HG02678 (cell line): ENCODE data around the gene FANCC.
"Not testable (repeated sequence)": the region's sequence is repeated elsewhere in the genome, so short reads cannot be mapped to it uniquely, and the experiment has no call there.

Source experiments
- ATAC-seq: cut with Tn5 transposase; IDR thresholded peaks from one replicate; pipeline ENCODE4 v1.9.1; 2021; ENCODE audit warnings: mild to moderate bottlenecking, moderate library complexity; ENCODE audit not compliant: unreplicated experiment

Gene FANCC

DNA sequence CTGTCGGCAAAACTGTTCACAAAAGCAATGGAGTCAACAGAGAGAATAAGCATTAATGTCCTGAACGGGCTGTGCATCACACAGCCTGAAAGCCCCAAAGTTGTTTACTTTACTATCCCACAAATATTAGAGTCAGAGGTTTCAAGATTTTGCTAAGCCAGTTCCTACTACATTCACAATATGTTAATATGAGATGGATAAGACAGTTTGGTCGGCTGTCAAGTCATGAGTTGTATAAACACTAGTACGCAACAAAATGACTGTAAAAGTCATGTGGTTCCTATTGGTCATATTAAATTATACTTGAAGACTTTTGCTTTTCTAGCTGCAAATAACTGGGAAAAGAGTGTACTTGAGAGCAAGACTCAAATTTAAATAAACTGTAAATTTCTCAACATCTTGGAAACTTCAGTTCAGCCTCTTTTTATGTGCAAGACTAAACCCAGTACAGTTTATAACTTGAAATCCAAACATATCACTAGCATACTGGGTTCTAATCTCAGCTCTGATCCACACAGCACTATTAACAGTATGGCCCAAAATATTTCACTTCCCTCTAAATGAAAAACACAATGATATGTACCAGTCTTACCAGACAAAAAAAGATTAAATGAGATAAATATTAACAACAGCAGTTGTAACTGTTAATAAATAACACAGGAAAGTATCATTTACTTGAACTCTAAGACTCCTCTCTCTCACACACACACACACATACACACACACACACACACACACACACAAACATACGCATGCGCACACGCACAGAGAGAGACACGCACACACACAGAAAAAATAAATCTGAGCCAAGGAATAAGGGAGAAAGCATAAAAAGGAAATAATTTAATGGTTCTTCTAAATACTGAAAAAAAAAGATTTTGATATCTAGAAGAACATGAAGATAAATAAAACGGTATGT, 33.1 kb downstream of the FANCC start:
- no peak for ATAC-seq

DNA sequence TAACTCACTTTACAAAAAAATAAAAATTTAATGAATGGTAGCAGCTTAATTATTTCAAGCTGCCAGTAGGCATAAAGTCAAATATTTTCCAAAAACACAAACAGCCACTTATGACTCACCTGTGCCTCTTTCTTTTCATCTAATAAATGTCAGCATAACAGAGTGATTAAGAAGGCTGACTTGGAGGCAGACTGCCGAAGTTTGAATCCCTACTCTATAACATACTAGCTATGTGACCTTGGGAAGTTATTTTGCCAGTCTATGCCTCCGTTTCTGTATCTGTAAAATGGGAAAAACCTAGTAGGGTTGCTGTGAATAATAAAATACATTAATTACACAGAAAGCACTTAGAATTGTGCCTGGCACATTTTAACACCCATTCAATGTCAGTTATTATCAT, 33.8 kb downstream of the FANCC start:
- no peak for ATAC-seq

DNA sequence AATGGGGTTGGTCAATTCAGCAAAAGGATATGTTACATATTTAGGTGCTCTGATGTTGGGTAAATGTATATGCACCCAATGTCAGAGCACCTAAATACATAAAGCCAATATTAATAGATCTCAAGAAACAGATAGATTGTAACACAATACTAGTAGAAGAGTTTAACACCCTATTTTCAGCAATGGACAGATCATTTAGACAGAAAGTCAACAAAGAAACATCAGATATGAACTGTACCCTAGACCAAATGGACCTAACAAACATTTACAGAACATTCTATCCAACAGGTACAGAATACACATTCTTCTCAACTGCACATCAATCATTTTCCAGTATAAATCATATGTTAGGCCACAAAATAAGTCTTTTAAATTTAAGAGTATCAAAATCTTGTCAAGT, 35.2 kb downstream of the FANCC start:
- ATAC-seq: no peak

DNA sequence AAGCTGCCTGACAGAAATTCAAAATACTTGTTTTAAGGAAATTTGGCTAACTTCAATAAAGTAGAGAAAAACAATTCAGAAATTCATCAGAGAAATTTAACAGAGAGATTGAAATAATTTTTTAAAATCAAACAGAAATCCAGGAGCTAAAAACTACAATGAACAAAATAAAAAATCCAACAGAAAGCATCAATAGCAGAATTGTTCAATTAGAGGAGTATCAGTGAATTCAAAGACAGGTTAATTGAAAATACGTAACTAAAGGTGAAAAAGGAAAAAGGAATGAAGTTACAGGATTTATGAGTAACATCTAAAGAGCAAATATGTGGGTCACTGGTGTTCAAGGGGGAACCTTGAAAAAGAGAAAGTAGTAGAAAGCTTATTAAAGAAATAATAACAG, 36.8 kb downstream of the FANCC start:
- no peak for ATAC-seq

DNA sequence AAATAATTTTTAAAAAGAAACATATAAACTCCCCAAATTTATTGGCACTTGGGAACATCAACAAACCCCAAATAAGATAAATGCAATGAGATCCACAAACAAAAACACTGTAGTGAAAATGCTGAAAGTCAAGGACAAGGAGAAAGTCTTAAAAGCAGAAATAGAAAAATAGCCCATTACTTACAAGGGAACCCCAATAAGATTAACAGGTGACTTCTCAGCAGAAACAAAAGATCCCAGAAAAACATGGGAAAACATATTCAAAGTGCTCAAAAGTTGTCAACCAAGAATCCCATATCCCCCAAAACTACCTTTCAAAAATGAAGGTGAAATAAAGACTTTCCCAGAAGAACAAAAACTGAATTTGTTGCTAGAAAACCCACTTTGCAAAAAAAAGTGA, 40.0 kb downstream of the FANCC start:
- no peak for ATAC-seq

DNA sequence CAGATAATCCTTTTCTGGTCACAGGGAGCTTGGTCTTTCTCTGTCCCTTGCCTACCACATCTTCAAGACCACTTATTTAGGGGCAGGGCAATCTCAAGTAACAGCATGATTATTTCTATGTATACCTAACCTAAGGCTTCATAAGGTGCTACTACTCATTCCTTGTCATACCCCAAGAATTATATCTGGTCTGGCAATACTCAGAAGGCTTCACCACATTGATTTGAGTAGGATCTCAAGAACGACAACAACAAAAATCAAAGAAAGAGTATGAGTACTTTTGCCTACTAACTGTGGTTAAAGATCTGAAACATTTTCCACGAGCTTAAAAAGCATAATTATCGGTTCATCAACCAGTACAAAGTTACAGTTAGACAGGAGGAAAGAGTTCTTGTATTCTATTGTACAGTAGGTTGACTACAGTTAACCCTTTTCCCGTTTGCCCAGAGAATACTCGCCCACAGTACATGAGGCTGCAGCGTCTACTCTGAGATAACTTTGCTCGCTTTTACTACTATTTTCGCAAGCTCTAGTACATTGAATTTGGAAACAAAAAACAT, 41.0 kb downstream of the FANCC start:
- no peak for ATAC-seq

DNA sequence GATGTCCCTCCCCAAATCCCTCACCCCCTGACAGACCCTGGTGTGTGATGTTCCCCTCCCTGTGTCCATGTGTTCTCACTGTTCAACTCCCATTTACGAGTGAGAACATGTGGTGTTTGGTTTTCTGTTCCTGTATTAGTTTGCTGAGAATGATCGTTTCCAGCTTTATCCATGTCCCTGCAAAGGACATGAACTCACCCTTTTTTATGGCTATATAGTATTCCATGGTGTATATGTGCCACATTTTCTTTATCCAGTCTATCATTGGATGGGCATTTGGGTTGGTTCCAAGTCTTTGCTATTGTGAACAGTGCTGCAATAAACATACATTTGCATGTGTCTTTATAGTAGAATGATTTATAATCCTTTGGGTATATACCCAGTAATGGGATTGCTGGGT, 43.3 kb downstream of the FANCC start:
- ATAC-seq: not testable (repeated sequence)

DNA sequence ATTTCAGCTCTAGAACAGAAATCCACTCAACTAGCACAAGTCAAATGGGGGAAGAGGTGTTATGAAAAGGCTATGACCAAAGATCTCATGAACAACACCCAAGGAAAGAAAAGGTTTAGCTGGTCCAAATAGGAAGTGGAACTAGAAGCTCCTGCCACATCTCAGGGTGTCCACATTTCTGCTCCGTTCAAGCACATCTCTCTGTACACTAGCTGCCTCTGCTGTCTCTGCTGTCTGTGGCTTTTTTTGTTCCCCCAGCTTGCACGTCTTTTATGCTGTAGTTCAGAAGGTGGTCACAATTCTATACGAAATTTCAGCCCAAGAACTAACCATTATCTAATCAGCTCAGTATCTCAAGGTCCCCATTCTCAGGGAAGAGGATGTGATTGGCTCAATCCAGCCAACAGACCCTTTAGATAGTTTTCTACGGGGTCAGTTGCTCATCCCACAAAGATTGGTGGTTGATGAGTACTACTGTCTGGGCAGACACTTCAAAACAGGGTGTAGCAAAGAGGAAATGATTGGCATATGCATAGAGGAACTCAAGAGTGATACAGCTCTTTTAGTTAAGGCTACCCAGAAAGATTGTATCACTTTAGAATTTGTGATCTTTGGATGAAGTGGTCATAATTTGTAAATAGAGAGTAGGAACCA, 44.0 kb downstream of the FANCC start:
- peak; percentile 49 for ATAC-seq

DNA sequence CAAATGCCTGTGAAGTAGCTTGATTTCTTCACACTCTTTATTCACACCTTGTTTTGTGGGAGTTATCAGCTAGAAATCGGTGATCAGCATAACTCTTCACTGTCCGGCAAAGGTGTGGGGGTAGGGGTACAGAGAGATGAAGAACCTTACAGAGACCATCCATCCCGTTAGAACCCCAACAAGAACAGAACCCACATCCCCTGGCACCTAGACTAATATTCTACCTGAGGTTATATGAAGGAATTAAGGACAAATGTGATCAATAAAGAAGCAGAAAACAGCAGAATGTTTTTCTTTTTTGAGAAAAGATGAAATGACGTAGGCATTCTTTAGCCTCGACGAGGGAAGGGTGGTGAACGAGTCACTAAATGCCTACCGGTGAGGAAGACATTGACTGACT, 44.7 kb downstream of the FANCC start:
- no peak for ATAC-seq

DNA sequence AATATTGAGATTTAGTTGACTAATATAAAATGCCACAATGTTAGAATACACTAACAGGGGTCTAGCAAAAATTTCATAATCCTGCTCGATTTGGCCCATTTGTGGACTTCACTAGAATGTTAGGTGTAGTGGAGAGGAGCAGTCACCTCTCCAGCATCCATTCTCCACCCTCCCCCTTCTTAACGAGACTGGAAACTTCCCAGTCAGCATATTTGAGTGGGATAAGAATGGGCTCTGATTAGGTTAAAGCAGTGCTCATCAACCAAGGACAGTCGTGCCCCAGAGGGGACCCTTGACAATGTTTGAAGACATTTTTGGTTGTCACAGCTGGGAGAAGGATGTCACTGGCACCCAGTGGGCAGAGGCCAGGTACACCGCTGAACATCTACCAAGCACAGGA, 46.7 kb downstream of the FANCC start:
- no peak for ATAC-seq

DNA sequence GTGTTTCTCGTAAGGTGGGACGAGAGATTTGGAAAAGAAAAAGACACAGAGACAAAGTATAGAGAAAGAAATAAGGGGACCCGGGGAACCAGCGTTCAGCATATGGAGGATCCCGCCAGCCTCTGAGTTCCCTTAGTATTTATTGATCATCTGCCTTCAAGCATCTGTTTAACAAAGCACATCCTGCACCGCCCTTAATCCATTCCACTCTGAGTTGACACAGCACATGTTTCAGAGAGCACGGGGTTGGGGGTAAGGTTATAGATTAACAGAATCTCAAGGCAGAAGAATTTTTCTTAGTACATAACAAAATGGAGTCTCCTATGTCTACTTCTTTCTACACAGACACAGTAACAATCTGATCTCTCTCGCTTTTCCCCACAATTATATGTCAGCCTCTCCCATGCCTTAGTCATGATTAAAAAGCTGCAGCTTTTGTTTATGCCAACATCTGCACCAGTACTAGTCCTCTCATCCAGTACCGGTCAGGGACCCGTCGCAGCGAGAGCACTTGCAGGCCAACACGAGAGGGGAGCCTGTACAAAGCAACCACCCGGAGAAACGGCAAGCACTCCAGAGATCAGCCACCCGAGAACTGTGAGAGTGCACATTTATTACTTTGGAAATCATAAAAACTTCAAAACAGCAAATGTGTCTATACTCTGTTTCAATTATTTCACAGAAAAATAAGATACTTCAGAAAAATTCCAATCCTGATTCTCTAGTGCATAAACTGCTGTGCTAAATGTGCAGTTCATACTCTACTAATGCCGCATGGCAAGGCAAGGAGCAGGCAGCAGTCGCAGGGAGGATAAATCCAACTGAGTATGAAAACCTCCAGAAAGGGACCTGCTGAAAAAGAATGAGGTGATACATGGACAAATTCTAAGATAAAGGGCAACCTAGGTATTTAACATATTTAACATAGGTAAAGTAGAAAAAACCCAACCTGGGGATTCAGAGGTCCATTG, 47.4 kb downstream of the FANCC start:
- not testable (repeated sequence) for ATAC-seq

DNA sequence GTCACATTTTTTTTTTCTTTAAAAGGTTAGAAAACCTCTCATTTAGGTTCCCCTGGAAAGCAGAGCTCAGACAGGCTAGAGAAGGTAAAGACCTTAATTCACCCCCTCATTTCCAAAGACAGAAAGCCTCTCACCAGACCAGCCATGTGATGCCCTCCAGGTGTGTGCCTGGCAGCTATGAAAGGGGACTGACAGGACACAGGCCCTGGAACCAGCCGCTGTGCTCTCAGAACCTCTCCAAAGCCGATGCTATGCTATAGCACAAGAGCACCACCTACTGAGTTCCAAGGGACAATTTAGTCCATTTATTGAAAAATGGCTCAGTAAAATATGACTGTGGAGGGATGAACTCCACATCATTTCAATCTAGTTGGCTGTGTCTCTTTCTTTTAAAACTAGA, 48.8 kb downstream of the FANCC start:
- ATAC-seq: no peak

DNA sequence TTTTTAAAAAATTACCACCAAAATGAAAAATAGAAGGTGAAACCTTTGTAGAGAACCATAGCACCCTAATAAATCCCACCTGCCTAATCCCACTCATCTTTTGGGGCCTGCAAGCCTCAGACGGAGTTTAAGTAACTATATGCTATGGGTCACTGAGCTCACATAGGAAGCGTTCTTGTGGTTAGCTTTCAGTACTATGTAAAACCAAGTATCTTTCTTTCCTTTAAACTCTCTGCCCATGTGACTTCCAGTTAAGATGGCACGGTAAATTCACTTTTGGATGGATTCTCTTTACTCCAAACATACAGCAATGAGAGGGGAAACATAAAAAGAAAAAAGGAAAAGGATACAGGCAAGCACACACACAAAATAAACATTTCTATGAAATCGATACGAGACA, 50.9 kb downstream of the FANCC start:
- ATAC-seq: peak; percentile 83

DNA sequence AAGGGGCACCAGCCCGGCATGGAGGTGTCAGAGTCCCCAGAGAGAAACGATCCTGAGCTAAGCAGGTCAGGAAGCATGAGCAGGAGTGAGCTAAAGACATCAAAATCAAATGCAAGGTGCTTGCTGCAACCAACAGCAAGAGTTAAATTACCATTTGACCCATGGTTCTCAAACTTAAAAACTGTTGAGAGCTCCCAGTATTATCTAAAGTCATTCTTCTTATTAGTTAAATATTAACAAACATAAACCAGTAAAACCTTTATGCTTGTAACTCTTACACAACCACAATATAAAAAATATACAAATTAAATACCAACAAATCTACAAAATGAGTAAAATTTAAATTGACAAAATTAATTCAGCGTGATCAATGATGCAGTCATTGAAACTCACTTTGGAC, 51.5 kb downstream of the FANCC start:
- no peak for ATAC-seq

DNA sequence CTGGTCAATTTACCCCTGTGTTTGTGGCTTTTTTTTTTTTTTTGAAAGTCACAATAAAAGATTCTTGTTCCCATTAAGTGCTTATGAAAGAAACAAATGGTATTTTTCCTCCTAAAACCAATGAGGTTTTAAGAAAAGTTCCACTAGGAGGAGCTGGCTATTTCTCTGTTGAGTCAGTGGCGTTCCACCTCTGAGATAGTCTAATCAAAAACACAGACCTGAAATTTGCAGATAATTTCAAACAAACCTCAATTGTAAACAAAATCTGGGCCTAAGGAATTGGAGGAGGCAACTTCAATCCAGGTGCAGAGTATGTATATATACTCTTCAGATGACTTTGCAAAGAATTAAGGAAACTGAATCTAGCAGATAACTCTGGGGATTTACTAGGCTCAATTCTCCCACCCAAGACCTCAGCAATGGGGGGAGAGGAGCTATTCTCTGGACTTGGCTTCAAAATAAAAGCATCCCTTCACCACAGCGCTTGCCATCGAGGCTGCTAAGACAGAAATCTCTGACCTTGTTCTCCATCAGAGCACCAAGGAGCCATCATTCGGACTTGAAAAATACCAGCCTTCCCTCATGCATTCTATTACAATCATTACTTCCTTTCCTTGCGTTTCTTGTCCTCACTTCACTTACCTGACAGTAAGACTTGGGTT, 52.4 kb downstream of the FANCC start:
- ATAC-seq: no peak

DNA sequence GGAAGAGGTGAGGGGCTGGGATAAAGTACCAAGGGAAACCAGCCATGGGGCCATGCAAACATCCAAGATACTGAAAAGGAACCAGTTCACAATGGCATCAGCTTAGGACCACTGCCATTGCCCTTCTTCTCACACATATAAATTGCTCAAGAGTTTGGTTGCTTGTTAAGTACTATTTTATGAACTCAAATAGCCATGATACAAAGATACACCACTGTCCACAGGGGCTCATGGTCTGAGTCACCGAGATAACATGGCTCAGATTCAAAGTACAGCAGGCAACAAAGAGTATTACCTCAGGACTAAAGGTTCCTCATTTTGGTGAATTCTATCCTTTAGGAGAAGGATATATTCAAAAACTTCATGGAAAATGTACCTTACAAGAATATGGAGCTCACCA, 55.6 kb downstream of the FANCC start:
- no peak for ATAC-seq

DNA sequence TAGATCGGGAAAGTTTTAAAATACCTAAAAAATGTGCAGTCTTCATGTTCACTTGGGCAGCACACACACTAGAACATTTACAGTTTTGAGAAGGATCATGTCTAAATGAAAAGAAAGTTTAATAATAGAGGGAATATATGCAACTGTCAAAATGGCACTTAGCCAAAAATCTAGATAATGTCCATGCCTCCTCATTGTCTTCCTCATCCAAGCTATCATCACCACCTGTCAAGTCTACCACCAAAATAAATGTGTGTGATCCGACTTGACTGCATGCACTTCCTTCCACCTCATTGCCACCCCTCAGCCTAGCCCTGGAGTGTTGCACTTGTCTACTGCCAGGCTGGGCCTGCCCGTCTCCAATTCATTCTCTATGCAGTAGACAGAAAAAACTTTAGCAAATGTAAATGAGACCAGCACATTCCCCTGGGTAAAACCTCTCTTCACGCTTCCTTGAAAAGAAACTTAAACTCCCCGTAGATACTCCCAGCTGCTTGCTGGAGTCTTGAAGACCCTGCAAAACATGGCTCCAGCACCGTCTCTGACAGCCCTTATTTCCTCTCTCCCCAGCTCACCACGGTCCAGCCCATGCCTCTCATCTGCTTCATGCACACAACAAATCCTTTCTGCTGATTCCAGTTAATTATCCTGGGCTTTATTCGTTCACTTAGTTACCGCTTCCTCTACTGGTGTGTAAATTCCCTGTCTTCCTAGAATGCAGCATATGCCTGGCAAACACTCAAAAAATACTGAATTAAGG, 66.9 kb downstream of the FANCC start:
- no peak for ATAC-seq

DNA sequence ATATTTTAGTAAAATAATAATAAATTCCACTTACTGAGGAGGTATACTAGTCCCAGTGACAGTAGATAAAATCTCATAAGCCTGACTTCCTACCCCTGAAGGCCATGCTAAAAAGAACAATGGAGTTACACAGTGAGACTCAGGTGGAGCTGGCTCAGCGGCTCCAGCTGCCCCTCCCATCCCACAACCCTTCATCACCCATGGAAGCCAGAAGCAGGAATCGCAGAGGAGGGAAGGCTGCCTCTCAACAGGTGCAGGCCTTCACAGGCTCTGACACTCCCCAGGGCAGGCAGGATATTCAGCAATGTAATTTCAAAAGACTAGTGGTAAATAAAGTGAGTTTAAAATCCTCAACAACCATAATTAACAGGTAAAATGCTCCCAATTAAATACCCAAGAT, 67.5 kb downstream of the FANCC start:
- ATAC-seq: no peak

DNA sequence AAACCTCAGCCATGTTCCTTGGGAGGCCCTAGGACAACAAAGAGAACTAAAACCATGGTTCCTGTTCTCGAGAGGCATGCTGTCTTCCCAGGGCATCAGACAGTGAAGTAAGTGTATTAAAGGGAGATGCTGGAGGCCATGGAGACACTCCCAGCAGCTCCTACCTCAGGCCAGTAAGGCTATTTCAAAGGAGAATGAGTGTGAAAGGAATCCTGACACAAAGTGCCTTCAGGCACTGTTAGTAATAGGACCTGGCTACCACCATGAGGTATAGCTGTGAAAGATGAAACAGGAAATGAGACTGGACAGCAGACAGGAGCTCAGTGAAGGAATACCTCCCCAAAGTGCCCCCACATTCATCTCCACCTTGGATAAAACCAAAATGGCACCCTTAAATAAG, 71.0 kb downstream of the FANCC start:
- ATAC-seq: no peak

DNA sequence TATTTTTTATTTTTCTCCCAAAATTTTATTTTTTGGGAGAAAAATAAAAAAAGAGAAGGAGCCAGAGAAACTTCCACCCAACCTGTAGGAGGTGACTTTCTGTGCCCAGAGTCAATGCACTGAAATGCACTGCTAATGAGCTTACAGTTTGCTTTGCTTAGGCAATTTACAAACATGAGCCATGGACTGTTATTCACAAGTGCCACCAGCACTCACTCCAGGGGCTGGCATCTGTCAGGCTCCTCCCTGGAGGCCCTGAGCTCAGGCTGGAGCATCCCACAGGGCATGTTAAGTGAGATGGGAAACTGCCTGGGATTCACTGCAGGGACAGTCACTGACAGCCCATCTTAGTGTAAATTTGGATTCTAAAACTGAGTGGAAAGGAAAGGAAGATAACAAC, 74.9 kb downstream of the FANCC start:
- no peak for ATAC-seq
